Activated gamma-delta T cell treated with anti-CD3 and anti-CD28 coated beads, Interleukin-2, amount 50 U/mL, for 16 hours (primary cell): ENCODE measurements around the gene RMC1.
"Not testable (repeated sequence)": the region's sequence is repeated elsewhere in the genome, so short reads cannot be mapped to it uniquely, and the experiment has no call there.

Experiments used
- DNase-seq: peaks from one replicate; pipeline ENCODE4 v3.0.0-alpha.2; 2020; ENCODE audit warnings: low read depth

Gene RMC1

GRCh38 chr18:23503038-23503962 lies at the start of gene RMC1:
Gene RMC1, plus strand, starts transcription at chr18:23503511. Its CDS starts 108 bp downstream, at chr18:23503619.
- DNase-seq = peak; percentile 97

- no peak for DNase-seq
These were observed 49.6 kb upstream of the RMC1 start for GRCh38 chr18:23453680-23454058.

GRCh38 chr18:23456835-23457234 lies 46.5 kb upstream of the RMC1 start:
- DNase-seq = no peak

GRCh38 chr18:23458830-23459529 lies 44.3 kb upstream of the RMC1 start:
- DNase-seq = no peak

- no peak for DNase-seq
These were observed 43.8 kb upstream of the RMC1 start for GRCh38 chr18:23459530-23459921.

- no peak for DNase-seq
These were observed 42.7 kb upstream of the RMC1 start for GRCh38 chr18:23460285-23461273.

GRCh38 chr18:23462876-23463275 lies 40.4 kb upstream of the RMC1 start:
- no peak for DNase-seq

GRCh38 chr18:23468753-23469459 lies 34.4 kb upstream of the RMC1 start:
- DNase-seq = no peak

GRCh38 chr18:23470620-23471387 lies 32.5 kb upstream of the RMC1 start:
- no peak for DNase-seq

GRCh38 chr18:23471486-23471885 lies 31.8 kb upstream of the RMC1 start:
- DNase-seq = no peak

GRCh38 chr18:23479829-23480505 lies 23.3 kb upstream of the RMC1 start:
- no peak for DNase-seq

GRCh38 chr18:23484561-23485182 lies 18.6 kb upstream of the RMC1 start:
- DNase-seq = no peak

GRCh38 chr18:23485386-23485785 lies 17.9 kb upstream of the RMC1 start:
- DNase-seq = no peak

- DNase-seq = no peak
These were observed 15.4 kb upstream of the RMC1 start for GRCh38 chr18:23487738-23488570.

- DNase-seq = not testable (repeated sequence)
These were observed 13.7 kb upstream of the RMC1 start for GRCh38 chr18:23489586-23489985.

GRCh38 chr18:23493654-23494053 lies 9.7 kb upstream of the RMC1 start:
- no peak for DNase-seq

- no peak for DNase-seq
These were observed 8.3 kb upstream of the RMC1 start for GRCh38 chr18:23494992-23495391.

- DNase-seq = no peak
These were observed 7.4 kb upstream of the RMC1 start for GRCh38 chr18:23495723-23496440.
